SK-N-SH treated with all-trans-retinoic acid at 6 μM for 48 hours (cell line): ENCODE measurements around the gene ERICH4.

Experiments
- ATAC-seq: fragments of 200-7000 bp; cut with Tn5 transposase; 3 replicates; pipeline ENCODE4 v1.9.1; 2020; ENCODE audit warnings: mild to moderate bottlenecking, moderate library complexity
- ARNTL ChIP-seq: fragments of 450-650 bp; formaldehyde crosslinking; IDR thresholded peaks from 2 replicates; pipeline ENCODE4 v1.5.0; 2020; ENCODE audit warnings: low read depth, mild to moderate bottlenecking, moderate library complexity, borderline replicate concordance
- BACH2 ChIP-seq: fragments of 250-450 bp; sonication (Bioruptor Pico); IDR thresholded peaks from 2 replicates; pipeline ENCODE4 v1.9.0; 2021; ENCODE audit warnings: mild to moderate bottlenecking, borderline replicate concordance
- CSDC2 ChIP-seq: fragments of 250-450 bp; sonication (Bioruptor Pico); IDR thresholded peaks from 2 replicates; pipeline ENCODE4 v1.5.0; 2020; ENCODE audit warnings: mild to moderate bottlenecking, moderate library complexity
- GLIS3 ChIP-seq: fragments of 250-450 bp; sonication (Bioruptor Pico); IDR thresholded peaks from 2 replicates; pipeline ENCODE4 v1.5.0; 2020; ENCODE audit warnings: mild to moderate bottlenecking, moderate library complexity
- ISL1 ChIP-seq: fragments of 250-450 bp; sonication (Bioruptor Pico); IDR thresholded peaks from 2 replicates; pipeline ENCODE4 v2.1.2; 2022; ENCODE audit warnings: mild to moderate bottlenecking, moderate library complexity
- PPARA ChIP-seq: fragments of 250-450 bp; sonication (Bioruptor Pico); IDR thresholded peaks from 2 replicates; pipeline ENCODE4 v1.5.0; 2020; ENCODE audit warnings: mild to moderate bottlenecking, borderline replicate concordance
- TCF4 ChIP-seq: fragments of 250-450 bp; sonication (Bioruptor Pico); IDR thresholded peaks from 2 replicates; pipeline ENCODE4 v1.8.0; 2021; ENCODE audit warnings: mild to moderate bottlenecking, moderate library complexity, borderline replicate concordance
- TOX ChIP-seq: fragments of 250-450 bp; sonication (Bioruptor Pico); IDR thresholded peaks from 2 replicates; pipeline ENCODE4 v1.8.0; 2021; ENCODE audit warnings: mild to moderate bottlenecking, moderate library complexity, borderline replicate concordance
- ZC3H10 ChIP-seq: fragments of 250-450 bp; sonication (Bioruptor Pico); IDR thresholded peaks from 2 replicates; pipeline ENCODE4 v1.5.1; 2021; ENCODE audit warnings: mild to moderate bottlenecking, moderate library complexity
- ZFP3 ChIP-seq: fragments of 250-450 bp; sonication (Bioruptor Pico); IDR thresholded peaks from 2 replicates; pipeline ENCODE4 v1.5.0; 2020; ENCODE audit warnings: mild to moderate bottlenecking, moderate library complexity
- ZNF565 ChIP-seq: fragments of 450-650 bp; formaldehyde crosslinking; conservative IDR thresholded peaks from 2 replicates; pipeline ENCODE4 v1.5.0; 2020; ENCODE audit warnings: low read depth, mild to moderate bottlenecking, moderate library complexity
- ZNF70 ChIP-seq: fragments of 450-650 bp; formaldehyde crosslinking; IDR thresholded peaks from 2 replicates; pipeline ENCODE4 v1.5.0; 2020; ENCODE audit warnings: mild to moderate bottlenecking, moderate library complexity
- ZNF8 ChIP-seq: fragments of 450-650 bp; formaldehyde crosslinking; IDR thresholded peaks from 2 replicates; pipeline ENCODE4 v1.5.0; 2020; ENCODE audit warnings: mild to moderate bottlenecking, moderate library complexity
- TF ChIP-seq, protein P1 (sequence below): fragments of 250-450 bp; sonication (Bioruptor Pico); IDR thresholded peaks from 2 replicates; pipeline ENCODE4 v1.5.1; 2020; ENCODE audit warnings: low read depth, mild to moderate bottlenecking, moderate library complexity
- TF ChIP-seq, protein P2 (sequence below): fragments of 250-450 bp; sonication (Bioruptor Pico); IDR thresholded peaks from 2 replicates; pipeline ENCODE4 v1.8.0; 2021; ENCODE audit warnings: low read depth, mild to moderate bottlenecking, moderate library complexity, borderline replicate concordance
- TF ChIP-seq, protein P3 (sequence below): fragments of 250-450 bp; sonication (Bioruptor Pico); IDR thresholded peaks from 2 replicates; pipeline ENCODE4 v1.8.0; 2020; ENCODE audit warnings: mild to moderate bottlenecking, moderate library complexity, borderline replicate concordance
- TF ChIP-seq, protein P4 (sequence below): fragments of 250-450 bp; sonication (Bioruptor Pico); IDR thresholded peaks from 2 replicates; pipeline ENCODE4 v1.5.1; 2021; ENCODE audit warnings: mild to moderate bottlenecking, moderate library complexity
- TF ChIP-seq, protein P5 (sequence below): fragments of 250-450 bp; sonication (Bioruptor Pico); IDR thresholded peaks from 2 replicates; pipeline ENCODE4 v1.5.0; 2020; ENCODE audit warnings: mild to moderate bottlenecking, moderate library complexity

ERICH4 gene

DNA sequence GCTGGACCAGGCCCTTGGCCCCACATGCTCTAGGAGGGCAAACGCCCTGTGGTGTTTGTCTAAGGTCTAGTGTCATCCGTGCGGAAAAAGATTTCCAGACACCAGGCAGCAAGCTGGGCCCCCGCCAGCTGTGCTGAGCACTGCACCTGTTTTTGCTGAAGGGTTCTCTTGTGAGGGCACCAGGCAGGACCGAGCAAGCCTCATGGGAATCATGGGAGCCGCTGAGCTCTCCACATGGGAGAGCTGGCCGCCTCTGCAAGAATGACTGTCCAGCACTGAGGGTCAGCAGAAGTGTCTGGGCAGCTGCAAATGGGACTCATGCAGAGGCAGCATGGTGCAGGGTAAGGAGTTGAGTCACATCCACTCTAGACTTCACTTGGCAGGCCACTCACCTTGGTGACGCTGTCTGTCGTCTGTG, 27.8 kb upstream of the ERICH4 start (continued):
- no peak for TF ChIP-seq TCF4
- no peak for TF ChIP-seq BACH2 (CRISPR knock-in tag)

DNA sequence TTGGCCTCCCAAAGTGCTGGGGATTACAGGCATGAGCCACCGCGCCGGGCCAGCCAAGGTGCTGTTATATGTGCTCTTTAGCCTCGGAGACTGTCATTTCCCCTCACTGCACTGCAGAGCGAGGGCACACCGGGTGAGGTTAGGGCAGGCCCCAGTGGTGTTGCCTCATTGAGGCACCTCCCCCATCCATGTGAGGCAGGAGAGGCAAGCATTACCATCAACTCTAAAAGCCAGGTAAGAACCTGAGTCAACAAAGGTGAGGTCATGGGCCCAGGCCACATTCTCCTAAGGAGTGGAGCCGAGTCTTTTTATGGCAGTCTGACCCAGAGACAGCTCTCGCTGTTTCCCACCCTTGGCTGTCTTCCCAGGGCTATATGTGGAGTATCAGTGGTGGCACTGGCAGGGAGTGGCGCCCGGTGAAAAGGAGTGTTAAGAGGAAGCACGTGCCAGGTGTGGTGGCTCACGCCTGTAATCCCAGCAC, 26.7 kb upstream of the ERICH4 start:
- no peak for TF ChIP-seq ZFP3 (CRISPR knock-in tag)
- TF ChIP-seq, protein P1, sequence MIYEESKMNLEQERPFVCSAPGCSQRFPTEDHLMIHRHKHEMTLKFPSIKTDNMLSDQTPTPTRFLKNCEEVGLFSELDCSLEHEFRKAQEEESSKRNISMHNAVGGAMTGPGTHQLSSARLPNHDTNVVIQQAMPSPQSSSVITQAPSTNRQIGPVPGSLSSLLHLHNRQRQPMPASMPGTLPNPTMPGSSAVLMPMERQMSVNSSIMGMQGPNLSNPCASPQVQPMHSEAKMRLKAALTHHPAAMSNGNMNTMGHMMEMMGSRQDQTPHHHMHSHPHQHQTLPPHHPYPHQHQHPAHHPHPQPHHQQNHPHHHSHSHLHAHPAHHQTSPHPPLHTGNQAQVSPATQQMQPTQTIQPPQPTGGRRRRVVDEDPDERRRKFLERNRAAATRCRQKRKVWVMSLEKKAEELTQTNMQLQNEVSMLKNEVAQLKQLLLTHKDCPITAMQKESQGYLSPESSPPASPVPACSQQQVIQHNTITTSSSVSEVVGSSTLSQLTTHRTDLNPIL = no peak
- no peak for TF ChIP-seq CSDC2 (CRISPR knock-in tag)
- TF ChIP-seq, protein P2, sequence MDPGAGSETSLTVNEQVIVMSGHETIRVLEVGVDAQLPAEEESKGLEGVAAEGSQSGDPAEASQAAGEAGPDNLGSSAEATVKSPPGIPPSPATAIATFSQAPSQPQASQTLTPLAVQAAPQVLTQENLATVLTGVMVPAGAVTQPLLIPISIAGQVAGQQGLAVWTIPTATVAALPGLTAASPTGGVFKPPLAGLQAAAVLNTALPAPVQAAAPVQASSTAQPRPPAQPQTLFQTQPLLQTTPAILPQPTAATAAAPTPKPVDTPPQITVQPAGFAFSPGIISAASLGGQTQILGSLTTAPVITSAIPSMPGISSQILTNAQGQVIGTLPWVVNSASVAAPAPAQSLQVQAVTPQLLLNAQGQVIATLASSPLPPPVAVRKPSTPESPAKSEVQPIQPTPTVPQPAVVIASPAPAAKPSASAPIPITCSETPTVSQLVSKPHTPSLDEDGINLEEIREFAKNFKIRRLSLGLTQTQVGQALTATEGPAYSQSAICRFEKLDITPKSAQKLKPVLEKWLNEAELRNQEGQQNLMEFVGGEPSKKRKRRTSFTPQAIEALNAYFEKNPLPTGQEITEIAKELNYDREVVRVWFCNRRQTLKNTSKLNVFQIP (CRISPR knock-in tag) = no peak
- TF ChIP-seq TOX (CRISPR knock-in tag) = no peak
- no peak for TF ChIP-seq ISL1 (CRISPR knock-in tag)
- no peak for TF ChIP-seq GLIS3 (CRISPR knock-in tag)
- no peak for TF ChIP-seq PPARA (CRISPR knock-in tag)
- TF ChIP-seq BACH2 (CRISPR knock-in tag) = no peak
- no peak for TF ChIP-seq ZNF565 (CRISPR knock-in tag)
- no peak for TF ChIP-seq ZNF70
- TF ChIP-seq ARNTL (CRISPR knock-in tag) = no peak
- TF ChIP-seq, protein P3, sequence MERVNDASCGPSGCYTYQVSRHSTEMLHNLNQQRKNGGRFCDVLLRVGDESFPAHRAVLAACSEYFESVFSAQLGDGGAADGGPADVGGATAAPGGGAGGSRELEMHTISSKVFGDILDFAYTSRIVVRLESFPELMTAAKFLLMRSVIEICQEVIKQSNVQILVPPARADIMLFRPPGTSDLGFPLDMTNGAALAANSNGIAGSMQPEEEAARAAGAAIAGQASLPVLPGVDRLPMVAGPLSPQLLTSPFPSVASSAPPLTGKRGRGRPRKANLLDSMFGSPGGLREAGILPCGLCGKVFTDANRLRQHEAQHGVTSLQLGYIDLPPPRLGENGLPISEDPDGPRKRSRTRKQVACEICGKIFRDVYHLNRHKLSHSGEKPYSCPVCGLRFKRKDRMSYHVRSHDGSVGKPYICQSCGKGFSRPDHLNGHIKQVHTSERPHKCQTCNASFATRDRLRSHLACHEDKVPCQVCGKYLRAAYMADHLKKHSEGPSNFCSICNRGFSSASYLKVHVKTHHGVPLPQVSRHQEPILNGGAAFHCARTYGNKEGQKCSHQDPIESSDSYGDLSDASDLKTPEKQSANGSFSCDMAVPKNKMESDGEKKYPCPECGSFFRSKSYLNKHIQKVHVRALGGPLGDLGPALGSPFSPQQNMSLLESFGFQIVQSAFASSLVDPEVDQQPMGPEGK (CRISPR knock-in tag) = no peak
- no peak for ATAC-seq

DNA sequence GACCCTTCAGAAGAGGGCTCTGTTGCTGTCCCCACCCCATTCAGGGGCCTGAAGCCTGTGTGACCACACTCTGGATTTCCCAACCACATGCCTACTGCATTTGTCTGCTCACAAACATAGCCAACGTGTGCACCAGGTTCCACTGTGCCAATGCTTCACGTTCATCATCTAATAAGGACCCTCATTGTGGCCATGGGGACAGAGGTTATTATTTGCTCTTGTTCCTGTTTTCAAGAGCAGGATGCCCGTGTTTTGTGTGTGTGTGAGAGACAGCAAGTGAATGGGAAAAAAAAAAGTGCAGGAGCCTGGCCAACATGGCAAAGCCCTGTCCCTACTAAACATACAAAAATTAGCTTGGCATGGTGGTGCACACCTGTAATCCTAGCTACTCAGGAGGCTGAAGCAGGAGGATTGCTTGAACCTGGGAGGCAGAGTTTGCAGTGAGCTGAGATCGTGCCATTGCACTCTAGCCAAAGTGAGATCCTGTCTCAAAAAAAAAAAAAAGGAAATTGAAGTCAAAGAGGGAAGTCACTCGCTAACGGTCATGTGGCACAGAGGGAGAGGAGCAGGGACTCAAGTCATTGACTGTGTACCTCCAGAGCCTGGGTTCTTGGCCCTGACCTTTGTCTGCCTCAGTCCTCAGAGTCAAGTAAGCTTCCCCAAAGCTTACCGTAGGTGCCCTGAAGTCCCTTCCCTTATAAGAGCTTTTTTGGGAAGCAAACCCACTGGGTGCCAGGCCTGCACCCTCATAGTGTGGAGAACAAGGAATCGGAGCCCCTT, 22.7 kb upstream of the ERICH4 start:
- TF ChIP-seq ARNTL (CRISPR knock-in tag) = no peak
- TF ChIP-seq, protein P4, sequence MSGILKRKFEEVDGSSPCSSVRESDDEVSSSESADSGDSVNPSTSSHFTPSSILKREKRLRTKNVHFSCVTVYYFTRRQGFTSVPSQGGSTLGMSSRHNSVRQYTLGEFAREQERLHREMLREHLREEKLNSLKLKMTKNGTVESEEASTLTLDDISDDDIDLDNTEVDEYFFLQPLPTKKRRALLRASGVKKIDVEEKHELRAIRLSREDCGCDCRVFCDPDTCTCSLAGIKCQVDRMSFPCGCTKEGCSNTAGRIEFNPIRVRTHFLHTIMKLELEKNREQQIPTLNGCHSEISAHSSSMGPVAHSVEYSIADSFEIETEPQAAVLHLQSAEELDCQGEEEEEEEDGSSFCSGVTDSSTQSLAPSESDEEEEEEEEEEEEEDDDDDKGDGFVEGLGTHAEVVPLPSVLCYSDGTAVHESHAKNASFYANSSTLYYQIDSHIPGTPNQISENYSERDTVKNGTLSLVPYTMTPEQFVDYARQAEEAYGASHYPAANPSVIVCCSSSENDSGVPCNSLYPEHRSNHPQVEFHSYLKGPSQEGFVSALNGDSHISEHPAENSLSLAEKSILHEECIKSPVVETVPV (CRISPR knock-in tag) = no peak
- TF ChIP-seq, protein P1 = no peak
- TF ChIP-seq ZNF8 (CRISPR knock-in tag) = no peak
- TF ChIP-seq, protein P5, sequence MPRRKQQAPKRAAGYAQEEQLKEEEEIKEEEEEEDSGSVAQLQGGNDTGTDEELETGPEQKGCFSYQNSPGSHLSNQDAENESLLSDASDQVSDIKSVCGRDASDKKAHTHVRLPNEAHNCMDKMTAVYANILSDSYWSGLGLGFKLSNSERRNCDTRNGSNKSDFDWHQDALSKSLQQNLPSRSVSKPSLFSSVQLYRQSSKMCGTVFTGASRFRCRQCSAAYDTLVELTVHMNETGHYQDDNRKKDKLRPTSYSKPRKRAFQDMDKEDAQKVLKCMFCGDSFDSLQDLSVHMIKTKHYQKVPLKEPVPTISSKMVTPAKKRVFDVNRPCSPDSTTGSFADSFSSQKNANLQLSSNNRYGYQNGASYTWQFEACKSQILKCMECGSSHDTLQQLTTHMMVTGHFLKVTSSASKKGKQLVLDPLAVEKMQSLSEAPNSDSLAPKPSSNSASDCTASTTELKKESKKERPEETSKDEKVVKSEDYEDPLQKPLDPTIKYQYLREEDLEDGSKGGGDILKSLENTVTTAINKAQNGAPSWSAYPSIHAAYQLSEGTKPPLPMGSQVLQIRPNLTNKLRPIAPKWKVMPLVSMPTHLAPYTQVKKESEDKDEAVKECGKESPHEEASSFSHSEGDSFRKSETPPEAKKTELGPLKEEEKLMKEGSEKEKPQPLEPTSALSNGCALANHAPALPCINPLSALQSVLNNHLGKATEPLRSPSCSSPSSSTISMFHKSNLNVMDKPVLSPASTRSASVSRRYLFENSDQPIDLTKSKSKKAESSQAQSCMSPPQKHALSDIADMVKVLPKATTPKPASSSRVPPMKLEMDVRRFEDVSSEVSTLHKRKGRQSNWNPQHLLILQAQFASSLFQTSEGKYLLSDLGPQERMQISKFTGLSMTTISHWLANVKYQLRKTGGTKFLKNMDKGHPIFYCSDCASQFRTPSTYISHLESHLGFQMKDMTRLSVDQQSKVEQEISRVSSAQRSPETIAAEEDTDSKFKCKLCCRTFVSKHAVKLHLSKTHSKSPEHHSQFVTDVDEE (CRISPR knock-in tag) = no peak
- TF ChIP-seq, protein P3 (CRISPR knock-in tag) = no peak
- no peak for TF ChIP-seq ZC3H10 (CRISPR knock-in tag)
- no peak for ATAC-seq
